Fibroblast of mammary gland (primary cell): ENCODE measurements around the gene B4GALNT3.
A peak's percentile ranks its signal among the peaks of the same experiment; 100 is the strongest.

Source experiments
- DNase-seq: peaks from one replicate; pipeline ENCODE4 v3.0.0-alpha.2; 2010; ENCODE audit warnings: low read depth
- H3K4me3 ChIP-seq: 2 replicates; pipeline ENCODE4 v1.5.1; 2011; ENCODE audit warnings: low read depth, mild to moderate bottlenecking, low read length, moderate library complexity; ENCODE audit not compliant: control insufficient read depth
- CTCF ChIP-seq: conservative IDR thresholded peaks from 2 replicates; pipeline ENCODE4 v1.5.1; 2011; ENCODE audit warnings: low read depth, low read length, inconsistent platforms; ENCODE audit not compliant: control insufficient read depth, insufficient read depth

The B4GALNT3 gene

GRCh38 chr12:563787-564298, 104.1 kb downstream of the B4GALNT3 start:
- DNase-seq, result no peak
- H3K4me3 ChIP-seq, result no peak overlapping the region

GRCh38 chr12:565161-565560, 105.4 kb downstream of the B4GALNT3 start:
- DNase-seq, result no peak
- TF ChIP-seq CTCF, result no peak
- H3K4me3 ChIP-seq, result no peak overlapping the region

More at GRCh38 chr12:563787-564298, 104.1 kb downstream of the B4GALNT3 start:
- no peak for TF ChIP-seq CTCF

GRCh38 chr12:565589-566105, 105.9 kb downstream of the B4GALNT3 start:
- TF ChIP-seq CTCF, result no peak
- no peak for DNase-seq
- no peak overlapping the region for H3K4me3 ChIP-seq

- H3K4me3 ChIP-seq, result no peak overlapping the region
- no peak for TF ChIP-seq CTCF
- no peak for DNase-seq
Observed at GRCh38 chr12:568486-568885, 108.7 kb downstream of the B4GALNT3 start.

GRCh38 chr12:569091-569676, 109.4 kb downstream of the B4GALNT3 start:
- TF ChIP-seq CTCF, result no peak
- DNase-seq, result no peak
- peak overlapping the region; percentile 62 for H3K4me3 ChIP-seq

GRCh38 chr12:569803-570434, 110.2 kb downstream of the B4GALNT3 start:
- peak; percentile 71 for DNase-seq
- peak; percentile 59 for TF ChIP-seq CTCF
- peak overlapping the region; percentile 62 for H3K4me3 ChIP-seq
